ENCODE measurements around the gene NRP2. TPM values are rescaled to one million over a fixed set of nuclear protein-coding genes. Genes with fewer than 3 reads are reported as not detected.

NRP2 gene
- total RNA-seq, 1 experiment from 2014 or later = 1.2 TPM

GRCh38 chr2:205701509-205701908, 19.2 kb downstream of the NRP2 start:
- no peak for DNase-seq (ENCODE audit: low read depth, low spot score)
- intact Hi-C loops (cut with micrococcal nuclease) = no loop called here
- no TSS peak for BruUV-seq (replicated peaks)

GRCh38 chr2:205702576-205702975, 20.3 kb downstream of the NRP2 start:
- CTCF ChIA-PET = no interaction called here
- Histone ChIP-seq H2AFZ (ENCODE audit: low read depth, low read length, poor library complexity, severe bottlenecking) (no peak overlapping the region), H3K4me1 (ENCODE audit: control insufficient read depth in 1 of 2, insufficient read depth in 2 of 2, low read length in 2 of 2) (peaks cover 5 to 39% of the 10 kb centered on the region in 2 experiments), H3K36me3 (ENCODE audit: control insufficient read depth in 1 of 2, insufficient read depth in 2 of 2, low read length in 2 of 2) (no peaks in the 10 kb centered on the region), H3K27me3 (ENCODE audit: insufficient read depth, low read length) (no peaks in the 10 kb centered on the region), H3K4me2 (ENCODE audit: low read length) (no peak overlapping the region), H4K20me1 (ENCODE audit: insufficient read depth) (no peaks in the 10 kb centered on the region), H3K27ac (ENCODE audit: low read depth, low read length) (no peak overlapping the region), H3K9me3 (ENCODE audit: control insufficient read depth in 1 of 2, insufficient read depth in 1 of 2, low read depth in 1 of 2, low read length in 2 of 2) (no peaks in the 10 kb centered on the region), H3K9ac (ENCODE audit: low read length) (no peak overlapping the region), H3K79me2 (ENCODE audit: insufficient read depth, low read length) (no peaks in the 10 kb centered on the region), H3K4me3 (replicated peaks in 1 of 2; ENCODE audit: low read depth in 1 of 2, low read length in 2 of 2) (no peak overlapping the region), H3K9me2 (ENCODE audit: insufficient read depth) (no peaks in the 10 kb centered on the region)
- intact Hi-C loops (cut with micrococcal nuclease) = no loop called here
- RAD21 ChIA-PET (ENCODE audit: low non-redundant PET in 1 of 2, low total read pairs in 2 of 2, uncharacterized antibody in 2 of 2, unreplicated experiment in 2 of 2) = no interaction called here
- ATAC-seq (no peak), DNase-seq (ENCODE audit: low read depth, low spot score) (no peak)
- no TSS peak for BruUV-seq (replicated peaks)
- POLR2A ChIA-PET = no interaction called here
- TF ChIP-seq CBX3 (IDR thresholded peaks at IDR 0.05; ENCODE audit: low read depth) (no peak), FOSL1 (IDR thresholded peaks at IDR 0.05; ENCODE audit: low read depth) (no peak), SIN3A (IDR thresholded peaks at IDR 0.05; ENCODE audit: low read depth) (no peak), JUND (IDR thresholded peaks at IDR 0.05) (no peak), SP1 (IDR thresholded peaks at IDR 0.05; ENCODE audit: low read depth) (no peak), POLR2A (IDR thresholded peaks at IDR 0.05; ENCODE audit: borderline replicate concordance, extremely low read depth, insufficient read depth, insufficient read length) (no peak), ZBTB33 (IDR thresholded peaks at IDR 0.05; ENCODE audit: extremely low read depth, insufficient replicate concordance, low read length) (no peak), EZH2phosphoT487 (IDR thresholded peaks at IDR 0.05; ENCODE audit: borderline replicate concordance) (no peak), TCF7L2 (IDR thresholded peaks at IDR 0.05; ENCODE audit: borderline replicate concordance, extremely low read depth, insufficient read depth, insufficient read length) (no peak), ZNF274 (IDR thresholded peaks at IDR 0.05; ENCODE audit: low read depth, low read length) (no peak), CEBPB (IDR thresholded peaks at IDR 0.05; ENCODE audit: low read depth) (no peak), YY1 (IDR thresholded peaks at IDR 0.05; ENCODE audit: extremely low read depth, insufficient replicate concordance, low read depth, low read length) (no peak), MAX (IDR thresholded peaks at IDR 0.05) (no peak), ELF1 (IDR thresholded peaks at IDR 0.05; ENCODE audit: borderline replicate concordance, low read depth) (no peak)

More at GRCh38 chr2:205701509-205701908, 19.2 kb downstream of the NRP2 start:
- H3K4me2 ChIP-seq (ENCODE audit: low read length) = peak overlapping the region; percentile 26
- no peaks in the 10 kb centered on the region for H3K9me3 ChIP-seq (ENCODE audit: control insufficient read depth in 1 of 2, insufficient read depth in 1 of 2, low read depth in 1 of 2, low read length in 2 of 2)
- H3K9ac ChIP-seq (ENCODE audit: low read length) = no peak overlapping the region
- H3K9me2 ChIP-seq (ENCODE audit: insufficient read depth) = no peaks in the 10 kb centered on the region
- H3K27me3 ChIP-seq (ENCODE audit: insufficient read depth, low read length) = no peaks in the 10 kb centered on the region
- ChIA-PET POLR2A (no interaction called here), CTCF (no interaction called here), RAD21 (ENCODE audit: low non-redundant PET in 1 of 2, low total read pairs in 2 of 2, uncharacterized antibody in 2 of 2, unreplicated experiment in 2 of 2) (no interaction called here)
- H3K4me3 ChIP-seq (replicated peaks in 1 of 2; ENCODE audit: low read depth in 1 of 2, low read length in 2 of 2) = no peak overlapping the region
- H4K20me1 ChIP-seq (ENCODE audit: insufficient read depth) = no peaks in the 10 kb centered on the region
- H3K27ac ChIP-seq (ENCODE audit: low read depth, low read length) = no peak overlapping the region
- H3K36me3 ChIP-seq (ENCODE audit: control insufficient read depth in 1 of 2, insufficient read depth in 2 of 2, low read length in 2 of 2) = no peaks in the 10 kb centered on the region
- H3K4me1 ChIP-seq (ENCODE audit: control insufficient read depth in 1 of 2, insufficient read depth in 2 of 2, low read length in 2 of 2) = peaks cover 5 to 32% of the 10 kb centered on the region in 2 experiments
- no peaks in the 10 kb centered on the region for H3K79me2 ChIP-seq (ENCODE audit: insufficient read depth, low read length)
- TF ChIP-seq RAD21 (IDR thresholded peaks at IDR 0.05; ENCODE audit: low read depth) (no peak), EZH2 (IDR thresholded peaks at IDR 0.05) (no peak), SIN3A (IDR thresholded peaks at IDR 0.05; ENCODE audit: low read depth) (no peak), JUND (IDR thresholded peaks at IDR 0.05) (no peak)
- no peak overlapping the region for H2AFZ ChIP-seq (ENCODE audit: low read depth, low read length, poor library complexity, severe bottlenecking)
- ATAC-seq = no peak

Measured in HCT116 (cell line).